ENCODE measurements around the gene SULT2A1. TPM values are rescaled to one million over a fixed set of nuclear protein-coding genes. Genes with fewer than 3 reads are reported as not detected.
A peak's percentile ranks its signal among the peaks of the same experiment; 100 is the strongest.

SULT2A1 gene
- total RNA-seq, 1 donor from 2014 or later = not detected

DNA sequence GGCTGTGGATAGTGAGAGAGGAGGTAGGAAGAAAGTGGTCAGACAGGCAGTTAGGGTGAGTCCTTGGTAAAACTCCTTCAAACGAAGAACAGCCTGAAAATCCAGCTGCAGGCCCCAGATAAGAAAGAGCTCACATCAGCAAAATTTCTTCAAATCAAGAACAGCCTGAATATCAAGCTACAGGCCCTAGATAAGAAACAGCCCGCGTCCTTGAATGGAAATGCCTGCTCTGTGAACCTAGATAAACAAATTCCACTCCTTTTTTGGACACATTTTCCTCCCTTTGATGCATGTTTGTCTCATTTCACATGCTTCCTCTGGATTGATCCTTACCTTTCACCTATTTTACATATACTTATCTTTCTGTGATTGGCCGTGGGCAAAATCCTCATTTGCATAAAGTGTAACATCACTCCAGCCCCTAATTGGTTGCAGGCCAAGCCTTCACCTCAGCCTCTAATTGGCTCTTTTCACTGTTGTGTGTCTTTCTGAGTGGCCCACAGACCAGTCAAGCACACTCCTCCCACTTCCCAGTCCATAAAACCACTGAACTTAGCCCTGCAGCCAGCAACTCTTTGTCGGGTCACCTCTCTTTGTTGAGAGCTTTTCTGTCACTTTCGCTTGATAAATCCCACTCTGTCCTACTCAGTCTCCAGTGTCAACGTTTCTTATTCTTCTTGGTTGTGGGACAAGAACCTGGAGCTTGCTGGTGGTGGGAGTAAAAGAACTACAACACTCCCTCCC, 6.0 kb upstream of the SULT2A1 start:
- TF ChIP-seq, protein P1, sequence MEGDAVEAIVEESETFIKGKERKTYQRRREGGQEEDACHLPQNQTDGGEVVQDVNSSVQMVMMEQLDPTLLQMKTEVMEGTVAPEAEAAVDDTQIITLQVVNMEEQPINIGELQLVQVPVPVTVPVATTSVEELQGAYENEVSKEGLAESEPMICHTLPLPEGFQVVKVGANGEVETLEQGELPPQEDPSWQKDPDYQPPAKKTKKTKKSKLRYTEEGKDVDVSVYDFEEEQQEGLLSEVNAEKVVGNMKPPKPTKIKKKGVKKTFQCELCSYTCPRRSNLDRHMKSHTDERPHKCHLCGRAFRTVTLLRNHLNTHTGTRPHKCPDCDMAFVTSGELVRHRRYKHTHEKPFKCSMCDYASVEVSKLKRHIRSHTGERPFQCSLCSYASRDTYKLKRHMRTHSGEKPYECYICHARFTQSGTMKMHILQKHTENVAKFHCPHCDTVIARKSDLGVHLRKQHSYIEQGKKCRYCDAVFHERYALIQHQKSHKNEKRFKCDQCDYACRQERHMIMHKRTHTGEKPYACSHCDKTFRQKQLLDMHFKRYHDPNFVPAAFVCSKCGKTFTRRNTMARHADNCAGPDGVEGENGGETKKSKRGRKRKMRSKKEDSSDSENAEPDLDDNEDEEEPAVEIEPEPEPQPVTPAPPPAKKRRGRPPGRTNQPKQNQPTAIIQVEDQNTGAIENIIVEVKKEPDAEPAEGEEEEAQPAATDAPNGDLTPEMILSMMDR (IDR thresholded peaks at IDR 0.05; ENCODE audit: unreplicated experiment) = no peak
- H3K4me3 Mint-ChIP-seq (ENCODE audit: unreplicated experiment) = peak overlapping the region; percentile 44
- peaks cover 4% of the 10 kb centered on the region for H3K36me3 Mint-ChIP-seq (ENCODE audit: low read depth, unreplicated experiment)
- H3K27me3 Mint-ChIP-seq (ENCODE audit: unreplicated experiment) = no peaks in the 10 kb centered on the region
- peaks cover 12% of the 10 kb centered on the region for H3K4me1 Mint-ChIP-seq (ENCODE audit: unreplicated experiment)
- peak overlapping the region; percentile 91 for H3K27ac Mint-ChIP-seq (ENCODE audit: unreplicated experiment)
- DNase-seq (ENCODE audit: low spot score) = peak; percentile 13
- no peaks in the 10 kb centered on the region for H3K9me3 Mint-ChIP-seq (ENCODE audit: unreplicated experiment)

DNA sequence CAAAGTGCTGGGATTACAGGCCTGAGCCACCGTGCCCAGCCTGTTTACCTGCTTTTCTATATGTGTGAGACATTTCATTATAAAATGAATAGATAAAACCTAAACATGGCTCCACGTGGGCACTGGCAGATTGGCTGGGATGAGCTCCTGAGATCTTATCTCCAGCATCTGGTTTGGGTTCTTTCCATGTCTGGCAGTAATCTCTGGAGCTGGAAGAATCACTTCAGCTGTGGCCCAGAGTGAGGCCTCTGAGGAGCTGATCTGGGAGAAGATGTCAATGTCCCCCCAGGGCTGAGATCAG, 5.5 kb upstream of the SULT2A1 start:
- no peak for DNase-seq (ENCODE audit: low spot score)
- peaks cover 4% of the 10 kb centered on the region for H3K36me3 Mint-ChIP-seq (ENCODE audit: low read depth, unreplicated experiment)
- H3K27me3 Mint-ChIP-seq (ENCODE audit: unreplicated experiment) = no peaks in the 10 kb centered on the region
- no peaks in the 10 kb centered on the region for H3K9me3 Mint-ChIP-seq (ENCODE audit: unreplicated experiment)
- TF ChIP-seq, protein P1 (IDR thresholded peaks at IDR 0.05; ENCODE audit: unreplicated experiment) = no peak
- H3K4me1 Mint-ChIP-seq (ENCODE audit: unreplicated experiment) = peaks cover 12% of the 10 kb centered on the region
- H3K27ac Mint-ChIP-seq (ENCODE audit: unreplicated experiment) = peak overlapping the region; percentile 91
- peak overlapping the region; percentile 44 for H3K4me3 Mint-ChIP-seq (ENCODE audit: unreplicated experiment)

GRCh38 chr19:47890865-47891621, 4.9 kb upstream of the SULT2A1 start:
- peaks cover 4% of the 10 kb centered on the region for H3K36me3 Mint-ChIP-seq (ENCODE audit: low read depth, unreplicated experiment)
- no peak for DNase-seq (ENCODE audit: low spot score)
- peak overlapping the region; percentile 80 for H3K4me3 Mint-ChIP-seq (ENCODE audit: unreplicated experiment)
- TF ChIP-seq, protein P1 (IDR thresholded peaks at IDR 0.05; ENCODE audit: unreplicated experiment) = no peak
- H3K9me3 Mint-ChIP-seq (ENCODE audit: unreplicated experiment) = no peaks in the 10 kb centered on the region
- peak overlapping the region; percentile 54 for H3K27ac Mint-ChIP-seq (ENCODE audit: unreplicated experiment)
- H3K27me3 Mint-ChIP-seq (ENCODE audit: unreplicated experiment) = no peaks in the 10 kb centered on the region
- peaks cover 12% of the 10 kb centered on the region for H3K4me1 Mint-ChIP-seq (ENCODE audit: unreplicated experiment)

- TF ChIP-seq, protein P1 (IDR thresholded peaks at IDR 0.05; ENCODE audit: unreplicated experiment) = no peak
- H3K27me3 Mint-ChIP-seq (ENCODE audit: unreplicated experiment) = peaks cover 3% of the 10 kb centered on the region
- no peaks in the 10 kb centered on the region for H3K4me1 Mint-ChIP-seq (ENCODE audit: unreplicated experiment)
- no peak overlapping the region for H3K27ac Mint-ChIP-seq (ENCODE audit: unreplicated experiment)
- H3K9me3 Mint-ChIP-seq (ENCODE audit: unreplicated experiment) = no peaks in the 10 kb centered on the region
- H3K4me3 Mint-ChIP-seq (ENCODE audit: unreplicated experiment) = no peak overlapping the region
- H3K36me3 Mint-ChIP-seq (ENCODE audit: low read depth, unreplicated experiment) = no peaks in the 10 kb centered on the region
- DNase-seq (ENCODE audit: low spot score) = no peak
These were observed 1.1 kb downstream of the SULT2A1 start for GRCh38 chr19:47885067-47885463.

DNA sequence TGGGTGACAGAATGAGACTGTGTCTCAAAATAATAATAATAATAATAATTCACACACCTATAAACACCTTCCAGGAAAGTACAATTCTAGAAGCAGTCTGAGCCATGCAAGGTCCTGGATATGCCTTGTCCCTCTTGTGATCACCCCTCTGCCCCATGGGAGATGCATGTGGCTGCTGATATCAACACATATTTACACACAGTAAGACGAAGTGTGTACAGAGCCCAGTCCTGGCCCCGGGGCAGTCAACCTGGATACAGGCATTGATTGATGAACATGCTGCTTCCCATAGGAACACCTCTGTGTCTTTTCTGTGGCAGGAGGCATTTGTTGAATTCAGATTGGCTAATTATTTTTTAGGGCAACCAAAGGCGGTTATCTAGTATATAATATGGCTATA, 3.2 kb downstream of the SULT2A1 start:
- Mint-ChIP-seq H3K36me3 (ENCODE audit: low read depth, unreplicated experiment) (no peaks in the 10 kb centered on the region), H3K27me3 (ENCODE audit: unreplicated experiment) (peaks cover 3% of the 10 kb centered on the region), H3K4me3 (ENCODE audit: unreplicated experiment) (no peak overlapping the region), H3K4me1 (ENCODE audit: unreplicated experiment) (peaks cover 3% of the 10 kb centered on the region), H3K27ac (ENCODE audit: unreplicated experiment) (no peak overlapping the region), H3K9me3 (ENCODE audit: unreplicated experiment) (no peaks in the 10 kb centered on the region)
- DNase-seq (ENCODE audit: low spot score) = no peak
- TF ChIP-seq, protein P1 (IDR thresholded peaks at IDR 0.05; ENCODE audit: unreplicated experiment) = no peak

All from endothelial cell (in vitro differentiated cells).